ENCODE results near the gene MEFV. TPM values are rescaled to one million over a fixed set of nuclear protein-coding genes. Genes with fewer than 3 reads are reported as not detected.
"Not testable (repeated sequence)": the region's sequence is repeated elsewhere in the genome, so short reads cannot be mapped to it uniquely, and the experiment has no call there.

The MEFV gene
- total RNA-seq, 4 donors from 2014 or later, result 0.32 to 1.2 (median 0.76) TPM

- in situ Hi-C loops (cut with MboI; ENCODE audit: low sequenced_read_pairs in 4 of 4) (no loop called here), intact Hi-C loops (cut with DNase I; ENCODE audit: low total_unique reads) (no loop called here)
- Histone ChIP-seq H3K9me3 (peaks cover 0 to 2% (median 0%) of the 10 kb centered on the region in 3 donors), H3K27me3 (peaks cover 28 to 41% (median 35%) of the 10 kb centered on the region in 3 donors), H3K4me1 (no peaks in the 10 kb centered on the region), H3K36me3 (no peaks in the 10 kb centered on the region), H3K4me3 (no peak overlapping the region), H3K27ac (no peak overlapping the region)
- no peak for TF ChIP-seq POLR2A (IDR thresholded peaks at IDR 0.05)
- no peak for TF ChIP-seq CTCF (IDR thresholded peaks at IDR 0.05 in 4 of 5, conservative IDR thresholded peaks at IDR 0.05 in 1 of 5)
- no peak for ATAC-seq
- DNase-seq, result no peak
Measured at GRCh38 chr16:3198334-3199072, 57.9 kb downstream of the MEFV start.

GRCh38 chr16:3197694-3198333 lies 58.6 kb downstream of the MEFV start:
- ATAC-seq; intact Hi-C loops (cut with DNase I; ENCODE audit: low total_unique reads); H3K4me1 ChIP-seq; H3K27ac ChIP-seq; H3K36me3 ChIP-seq; in situ Hi-C loops (cut with MboI; ENCODE audit: low sequenced_read_pairs in 4 of 4); DNase-seq; H3K9me3 ChIP-seq; H3K4me3 ChIP-seq: not testable (repeated sequence)
- peaks cover 35 to 48% (median 42%) of the 10 kb centered on the region in 3 donors for H3K27me3 ChIP-seq

- no peak overlapping the region for H3K4me3 ChIP-seq
- no peak for ATAC-seq
- H3K4me1 ChIP-seq, result no peaks in the 10 kb centered on the region
- DNase-seq, result no peak
- H3K27ac ChIP-seq, result no peak overlapping the region
- intact Hi-C loops (cut with DNase I; ENCODE audit: low total_unique reads) (no loop called here), in situ Hi-C loops (cut with MboI; ENCODE audit: low sequenced_read_pairs in 4 of 4) (no loop called here)
- peaks cover 0 to 3% (median 0%) of the 10 kb centered on the region in 3 donors for H3K9me3 ChIP-seq
- TF ChIP-seq CTCF (IDR thresholded peaks at IDR 0.05 in 4 of 5, conservative IDR thresholded peaks at IDR 0.05 in 1 of 5), result no peak
- no peak for TF ChIP-seq POLR2A (IDR thresholded peaks at IDR 0.05)
- H3K36me3 ChIP-seq, result no peaks in the 10 kb centered on the region
- peaks cover 53 to 66% (median 61%) of the 10 kb centered on the region in 3 donors for H3K27me3 ChIP-seq
Measured at GRCh38 chr16:3195975-3196374, 60.5 kb downstream of the MEFV start.

- Histone ChIP-seq H3K36me3 (no peaks in the 10 kb centered on the region), H3K9me3 (peaks cover 0 to 3% (median 0%) of the 10 kb centered on the region in 3 donors), H3K27me3 (peaks cover 65 to 78% (median 72%) of the 10 kb centered on the region in 3 donors), H3K4me3 (no peak overlapping the region), H3K27ac (no peak overlapping the region), H3K4me1 (peaks cover 0 to 4% of the 10 kb centered on the region in 2 donors)
- intact Hi-C loops (cut with DNase I; ENCODE audit: low total_unique reads) (no loop called here), in situ Hi-C loops (cut with MboI; ENCODE audit: low sequenced_read_pairs in 4 of 4) (no loop called here)
- DNase-seq (no peak), ATAC-seq (no peak)
- no peak for TF ChIP-seq CTCF (IDR thresholded peaks at IDR 0.05 in 4 of 5, conservative IDR thresholded peaks at IDR 0.05 in 1 of 5)
- no peak for TF ChIP-seq POLR2A (IDR thresholded peaks at IDR 0.05)
Measured at GRCh38 chr16:3194792-3195191, 61.6 kb downstream of the MEFV start.
